Activated T-helper 1 cell treated with anti-CD3 and anti-CD28 coated beads, Interleukin-12 subunit alpha, Interleukin-12 subunit beta, Interleukin-2, Interleukin-4 antibody, amounts not matched to agents 30 ng/mL and 10 ng/mL and 1 ng/mL, durations not matched to agents 14 hours and 24 hours and 36 hours (primary cell): Measurements from ENCODE around the gene ZNF346. TPM values are rescaled to one million over a fixed set of nuclear protein-coding genes. Genes with fewer than 3 reads are reported as not detected.

Experiments
- DNase-seq: peaks from one replicate; pipeline ENCODE4 v3.0.0; 2021; ENCODE audit warnings: low spot score
- H3K27ac Mint-ChIP-seq: one replicate; pipeline ENCODE4 v1.8.0; 2021; ENCODE audit warnings: mild to moderate bottlenecking, mixed read lengths
- H3K27me3 Mint-ChIP-seq: one replicate; pipeline ENCODE4 v1.8.0; 2022; ENCODE audit warnings: mild to moderate bottlenecking, moderate library complexity, mixed read lengths; ENCODE audit not compliant: insufficient read depth
- H3K36me3 Mint-ChIP-seq: one replicate; pipeline ENCODE4 v1.8.0; 2021; ENCODE audit warnings: low read depth, mixed read lengths
- H3K4me1 Mint-ChIP-seq: one replicate; pipeline ENCODE4 v1.8.0; 2021; ENCODE audit warnings: low read depth, mixed read lengths
- H3K4me3 Mint-ChIP-seq: one replicate; pipeline ENCODE4 v1.8.0; 2021; ENCODE audit warnings: mild to moderate bottlenecking, moderate library complexity, mixed read lengths
- H3K9me3 Mint-ChIP-seq: one replicate; pipeline ENCODE4 v1.8.0; 2021; ENCODE audit warnings: mixed read lengths
- intact Hi-C: fragments of 100-400 bp; cut with micrococcal nuclease; formaldehyde crosslinking; loops from one replicate; pipeline ENCODE4 v1.15.1; 2024
- total RNA-seq: library from RNA; stranded (reverse); gene quantifications from 2 replicates; pipeline ENCODE4 v1.2.3, GENCODE V29; 2022

The ZNF346 gene
- total RNA-seq, 1 donor from 2014 or later, result 32.9 TPM

DNA sequence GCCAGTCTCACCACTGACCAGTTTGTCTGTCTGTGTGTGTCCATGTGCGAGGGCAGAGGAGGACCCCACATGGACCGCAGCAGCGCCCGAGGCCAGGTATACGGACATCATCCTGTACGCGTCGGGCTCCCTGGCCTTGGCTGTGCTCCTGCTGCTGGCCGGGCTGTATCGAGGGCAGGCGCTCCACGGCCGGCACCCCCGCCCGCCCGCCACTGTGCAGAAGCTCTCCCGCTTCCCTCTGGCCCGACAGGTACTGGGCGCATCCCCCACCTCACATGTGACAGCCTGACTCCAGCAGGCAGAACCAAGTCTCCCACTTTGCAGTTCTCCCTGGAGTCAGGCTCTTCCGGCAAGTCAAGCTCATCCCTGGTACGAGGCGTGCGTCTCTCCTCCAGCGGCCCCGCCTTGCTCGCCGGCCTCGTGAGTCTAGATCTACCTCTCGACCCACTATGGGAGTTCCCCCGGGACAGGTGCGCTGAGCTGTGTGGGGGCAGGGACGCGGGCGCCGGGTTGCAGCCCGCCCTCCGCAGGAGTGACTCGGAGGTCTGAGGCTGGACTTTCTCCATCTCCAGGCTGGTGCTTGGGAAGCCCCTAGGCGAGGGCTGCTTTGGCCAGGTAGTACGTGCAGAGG is 70.7 kb downstream of the ZNF346 start:
- Mint-ChIP-seq H3K27me3 (peaks cover 10% of the 10 kb centered on the region), H3K4me1 (no peaks in the 10 kb centered on the region), H3K36me3 (no peaks in the 10 kb centered on the region), H3K9me3 (no peaks in the 10 kb centered on the region), H3K27ac (no peak overlapping the region), H3K4me3 (no peak overlapping the region)
- intact Hi-C loops, result no loop called here
- DNase-seq, result no peak

DNA sequence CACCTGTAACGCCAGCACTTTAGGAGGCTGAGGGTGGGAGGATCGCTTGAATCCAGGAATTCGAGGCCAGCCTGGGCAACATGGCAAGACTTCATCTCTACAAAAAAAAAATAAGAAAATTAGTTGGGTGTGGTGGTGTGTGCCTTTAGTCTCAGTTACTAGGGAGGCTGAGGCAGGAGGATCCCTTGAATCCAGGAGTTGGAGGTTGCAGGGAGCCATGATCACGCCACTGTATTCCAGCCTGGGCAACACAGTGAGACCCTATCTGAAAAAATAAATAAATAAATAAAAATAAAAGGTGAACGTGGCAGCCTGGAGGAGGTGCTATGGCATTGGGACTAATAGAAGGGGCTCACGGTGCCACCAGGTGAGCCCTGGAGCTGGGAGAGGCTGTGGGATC is 71.3 kb downstream of the ZNF346 start:
- Mint-ChIP-seq H3K9me3 (no peaks in the 10 kb centered on the region), H3K36me3 (no peaks in the 10 kb centered on the region), H3K27me3 (peaks cover 5% of the 10 kb centered on the region), H3K4me1 (no peaks in the 10 kb centered on the region), H3K4me3 (no peak overlapping the region), H3K27ac (no peak overlapping the region)
- intact Hi-C loops, result no loop called here
- no peak for DNase-seq

DNA sequence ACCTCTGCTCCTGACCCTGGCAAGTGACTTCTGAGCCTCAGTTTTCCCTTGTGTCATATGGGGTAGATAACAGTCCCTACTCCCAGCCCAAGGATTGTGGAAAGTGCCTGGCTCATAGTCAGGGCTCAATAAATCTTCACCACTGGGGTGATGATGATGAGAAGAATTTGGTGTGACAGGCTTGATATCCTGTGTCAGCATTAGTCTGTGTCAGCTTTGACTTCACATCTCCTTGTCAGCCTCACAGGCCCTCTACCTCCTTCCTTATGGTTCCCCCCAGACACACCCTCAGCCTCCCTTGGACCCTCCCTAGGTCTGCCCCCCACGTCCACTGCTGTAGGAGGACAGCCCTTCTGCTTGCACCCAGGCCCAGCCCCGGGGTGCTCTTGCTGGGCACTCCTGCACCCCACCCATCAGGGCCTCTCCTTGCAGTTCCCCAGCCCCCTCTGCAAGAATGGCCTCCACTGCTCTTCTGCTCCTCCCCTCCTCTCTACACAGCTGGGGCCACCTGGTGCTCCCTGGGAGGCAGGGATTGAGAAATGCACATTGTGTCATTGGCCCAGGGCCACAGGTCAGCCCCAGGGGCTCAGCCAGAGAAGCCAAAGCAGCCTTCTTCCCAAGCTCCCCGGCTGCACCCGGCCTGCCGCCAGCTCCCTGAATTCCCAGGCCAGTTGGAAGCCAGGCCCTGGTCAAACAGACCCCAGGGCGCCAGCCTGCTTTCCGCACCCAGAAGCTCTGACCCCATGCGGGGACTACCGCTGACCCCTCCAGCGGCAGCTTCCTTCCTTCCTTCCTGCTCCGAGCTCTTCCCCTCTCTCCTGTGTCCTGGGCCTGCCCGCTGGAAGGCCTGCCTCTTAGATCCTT is 72.0 kb downstream of the ZNF346 start:
- Mint-ChIP-seq H3K36me3 (no peaks in the 10 kb centered on the region), H3K27me3 (peaks cover 2% of the 10 kb centered on the region), H3K27ac (no peak overlapping the region), H3K9me3 (no peaks in the 10 kb centered on the region), H3K4me1 (no peaks in the 10 kb centered on the region), H3K4me3 (no peak overlapping the region)
- DNase-seq, result no peak
- intact Hi-C loops, result no loop called here

DNA sequence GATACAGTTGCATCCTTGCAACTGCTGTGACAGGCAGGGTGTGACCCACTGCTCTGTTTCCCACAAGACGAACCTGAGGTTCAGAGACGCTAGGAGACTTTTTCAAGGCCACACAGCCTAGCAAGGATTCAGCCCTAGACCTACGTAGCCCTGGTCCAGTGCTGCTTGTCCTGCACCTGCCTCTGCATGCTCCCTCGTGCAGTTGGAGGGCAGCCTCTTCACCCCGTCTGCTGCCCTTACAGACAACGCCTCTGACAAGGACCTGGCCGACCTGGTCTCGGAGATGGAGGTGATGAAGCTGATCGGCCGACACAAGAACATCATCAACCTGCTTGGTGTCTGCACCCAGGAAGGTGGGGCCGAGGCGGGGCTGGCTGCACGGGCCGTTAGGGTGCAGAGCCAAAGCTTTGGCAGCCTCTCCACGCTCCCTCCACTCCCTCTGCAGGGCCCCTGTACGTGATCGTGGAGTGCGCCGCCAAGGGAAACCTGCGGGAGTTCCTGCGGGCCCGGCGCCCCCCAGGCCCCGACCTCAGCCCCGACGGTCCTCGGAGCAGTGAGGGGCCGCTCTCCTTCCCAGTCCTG is 72.7 kb downstream of the ZNF346 start:
- intact Hi-C loops, result no loop called here
- H3K9me3 Mint-ChIP-seq, result no peaks in the 10 kb centered on the region
- no peak for DNase-seq
- H3K27ac Mint-ChIP-seq, result no peak overlapping the region
- H3K4me3 Mint-ChIP-seq, result no peak overlapping the region
- no peaks in the 10 kb centered on the region for H3K27me3 Mint-ChIP-seq
- no peaks in the 10 kb centered on the region for H3K4me1 Mint-ChIP-seq
- H3K36me3 Mint-ChIP-seq, result no peaks in the 10 kb centered on the region

DNA sequence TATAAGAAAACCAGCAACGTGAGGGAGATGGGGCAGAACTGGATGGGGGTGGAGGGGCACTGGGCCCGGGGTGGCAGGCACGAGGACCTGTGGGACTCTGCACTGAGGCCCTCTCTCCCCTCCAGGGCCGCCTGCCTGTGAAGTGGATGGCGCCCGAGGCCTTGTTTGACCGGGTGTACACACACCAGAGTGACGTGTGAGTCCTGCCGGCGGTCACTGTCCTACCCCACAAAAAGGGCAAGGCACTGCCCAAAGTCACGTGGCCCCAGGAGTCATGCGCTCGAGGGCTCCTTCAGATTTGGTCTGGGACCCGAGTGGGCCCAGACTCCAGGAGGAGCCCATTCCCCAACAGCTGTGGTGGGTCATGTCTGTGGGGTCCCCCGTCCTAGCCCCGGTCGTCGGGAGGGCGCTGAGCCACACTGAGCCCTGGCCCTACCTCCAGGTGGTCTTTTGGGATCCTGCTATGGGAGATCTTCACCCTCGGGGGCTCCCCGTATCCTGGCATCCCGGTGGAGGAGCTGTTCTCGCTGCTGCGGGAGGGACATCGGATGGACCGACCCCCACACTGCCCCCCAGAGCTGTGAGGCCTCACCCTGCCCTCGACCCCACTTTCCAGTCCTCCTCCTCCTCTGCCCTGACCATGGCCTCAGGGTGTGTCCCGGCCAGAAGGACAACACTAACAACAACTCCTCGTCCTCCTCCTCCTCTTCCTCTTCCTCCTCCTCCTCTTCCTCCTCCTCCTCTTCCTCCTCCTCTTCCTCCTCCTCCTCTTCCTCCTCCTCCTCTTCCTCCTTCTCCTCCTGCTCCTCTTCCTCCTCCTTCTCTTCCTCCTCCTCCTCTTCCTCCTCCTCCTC is 73.9 kb downstream of the ZNF346 start:
- Mint-ChIP-seq H3K4me1 (no peaks in the 10 kb centered on the region), H3K4me3 (no peak overlapping the region), H3K27ac (no peak overlapping the region), H3K36me3 (no peaks in the 10 kb centered on the region), H3K27me3 (no peaks in the 10 kb centered on the region), H3K9me3 (no peaks in the 10 kb centered on the region)
- DNase-seq, result no peak
- intact Hi-C loops, result no loop called here

DNA sequence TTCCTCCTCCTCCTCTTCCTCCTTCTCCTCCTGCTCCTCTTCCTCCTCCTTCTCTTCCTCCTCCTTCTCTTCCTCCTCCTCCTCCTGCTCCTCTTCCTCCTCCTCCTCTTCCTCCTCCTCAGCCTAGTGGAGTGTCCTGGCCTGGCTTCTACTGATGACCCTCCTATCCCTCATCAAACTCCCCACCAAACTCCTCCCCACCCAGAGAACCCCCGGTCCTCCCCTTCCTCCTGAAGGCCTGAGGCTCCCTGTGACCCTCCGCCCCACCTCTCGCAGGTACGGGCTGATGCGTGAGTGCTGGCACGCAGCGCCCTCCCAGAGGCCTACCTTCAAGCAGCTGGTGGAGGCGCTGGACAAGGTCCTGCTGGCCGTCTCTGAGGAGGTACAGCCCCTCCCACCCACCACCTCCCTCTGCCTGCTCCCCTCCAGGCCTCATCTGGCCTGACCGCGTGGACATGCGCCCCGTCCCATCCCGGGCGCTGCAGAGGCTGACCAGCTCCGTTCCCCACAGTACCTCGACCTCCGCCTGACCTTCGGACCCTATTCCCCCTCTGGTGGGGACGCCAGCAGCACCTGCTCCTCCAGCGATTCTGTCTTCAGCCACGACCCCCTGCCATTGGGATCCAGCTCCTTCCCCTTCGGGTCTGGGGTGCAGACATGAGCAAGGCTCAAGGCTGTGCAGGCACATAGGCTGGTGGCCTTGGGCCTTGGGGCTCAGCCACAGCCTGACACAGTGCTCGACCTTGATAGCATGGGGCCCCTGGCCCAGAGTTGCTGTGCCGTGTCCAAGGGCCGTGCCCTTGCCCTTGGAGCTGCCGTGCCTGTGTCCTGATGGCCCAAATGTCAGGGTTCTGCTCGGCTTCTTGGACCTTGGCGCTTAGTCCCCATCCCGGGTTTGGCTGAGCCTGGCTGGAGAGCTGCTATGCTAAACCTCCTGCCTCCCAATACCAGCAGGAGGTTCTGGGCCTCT is 74.8 kb downstream of the ZNF346 start:
- intact Hi-C loops, result no loop called here
- no peak for DNase-seq
- Mint-ChIP-seq H3K27me3 (no peaks in the 10 kb centered on the region), H3K9me3 (no peaks in the 10 kb centered on the region), H3K4me1 (no peaks in the 10 kb centered on the region), H3K27ac (no peak overlapping the region), H3K4me3 (no peak overlapping the region), H3K36me3 (no peaks in the 10 kb centered on the region)

DNA sequence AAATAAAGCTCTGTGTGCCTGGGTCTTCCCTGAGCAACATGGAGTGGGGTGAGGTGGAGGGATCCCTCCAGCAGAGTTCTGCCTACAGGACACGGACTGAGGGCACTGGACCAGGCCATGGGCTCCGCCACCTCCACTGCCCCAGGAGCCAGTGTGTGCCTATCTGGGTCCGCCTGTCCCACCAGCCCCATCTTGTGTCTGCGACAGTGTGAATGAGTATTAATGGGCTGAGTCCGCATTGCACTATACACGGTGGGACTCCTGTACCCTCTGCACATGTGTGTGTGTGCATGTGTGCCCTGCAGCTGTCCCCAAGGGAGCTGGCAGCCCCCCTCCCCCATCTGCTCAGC is 75.6 kb downstream of the ZNF346 start:
- no peak for DNase-seq

DNA sequence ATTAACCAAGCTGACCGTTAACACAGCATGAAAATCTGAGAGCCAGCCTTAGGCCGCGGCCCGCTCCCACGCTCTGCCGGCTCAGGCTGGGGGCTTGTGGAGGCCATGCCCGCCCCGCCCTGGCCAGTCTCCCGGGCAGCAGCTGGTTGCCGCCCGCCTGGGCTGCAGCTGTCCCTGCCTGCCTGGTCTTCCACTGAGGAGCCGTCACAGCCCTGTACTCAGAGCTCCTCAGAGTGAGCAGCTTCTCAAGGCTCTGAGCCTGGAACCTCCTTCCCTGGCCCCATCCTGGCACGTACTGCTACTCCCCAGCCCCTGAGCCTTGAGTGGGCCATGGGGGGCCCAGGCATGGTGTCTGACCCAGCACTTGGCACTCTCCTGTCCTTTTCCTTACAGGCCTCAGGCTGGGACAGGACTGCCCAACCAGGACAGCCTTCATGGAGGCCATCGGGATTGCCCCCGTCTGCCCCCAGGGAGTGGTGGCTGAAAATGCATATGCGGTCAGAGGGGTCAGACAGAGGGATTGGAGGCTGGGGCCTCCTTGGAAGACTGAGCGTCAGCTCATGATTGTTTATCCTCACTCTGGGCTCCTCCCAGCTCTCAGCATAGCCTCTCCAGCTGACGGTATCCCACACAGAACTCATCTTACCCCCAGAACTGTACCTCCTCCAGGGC is 76.1 kb downstream of the ZNF346 start:
- no peak for DNase-seq
- no peaks in the 10 kb centered on the region for H3K36me3 Mint-ChIP-seq
- H3K9me3 Mint-ChIP-seq, result no peaks in the 10 kb centered on the region
- no peak overlapping the region for H3K4me3 Mint-ChIP-seq
- no peak overlapping the region for H3K27ac Mint-ChIP-seq
- intact Hi-C loops, result no loop called here
- H3K4me1 Mint-ChIP-seq, result no peaks in the 10 kb centered on the region
- H3K27me3 Mint-ChIP-seq, result peaks cover 2% of the 10 kb centered on the region

More for the DNA sequence above, 75.6 kb downstream of the ZNF346 start:
- intact Hi-C loops, result no loop called here
- H3K9me3 Mint-ChIP-seq, result no peaks in the 10 kb centered on the region
- no peaks in the 10 kb centered on the region for H3K27me3 Mint-ChIP-seq
- no peaks in the 10 kb centered on the region for H3K36me3 Mint-ChIP-seq
- no peaks in the 10 kb centered on the region for H3K4me1 Mint-ChIP-seq
- H3K27ac Mint-ChIP-seq, result no peak overlapping the region
- no peak overlapping the region for H3K4me3 Mint-ChIP-seq

DNA sequence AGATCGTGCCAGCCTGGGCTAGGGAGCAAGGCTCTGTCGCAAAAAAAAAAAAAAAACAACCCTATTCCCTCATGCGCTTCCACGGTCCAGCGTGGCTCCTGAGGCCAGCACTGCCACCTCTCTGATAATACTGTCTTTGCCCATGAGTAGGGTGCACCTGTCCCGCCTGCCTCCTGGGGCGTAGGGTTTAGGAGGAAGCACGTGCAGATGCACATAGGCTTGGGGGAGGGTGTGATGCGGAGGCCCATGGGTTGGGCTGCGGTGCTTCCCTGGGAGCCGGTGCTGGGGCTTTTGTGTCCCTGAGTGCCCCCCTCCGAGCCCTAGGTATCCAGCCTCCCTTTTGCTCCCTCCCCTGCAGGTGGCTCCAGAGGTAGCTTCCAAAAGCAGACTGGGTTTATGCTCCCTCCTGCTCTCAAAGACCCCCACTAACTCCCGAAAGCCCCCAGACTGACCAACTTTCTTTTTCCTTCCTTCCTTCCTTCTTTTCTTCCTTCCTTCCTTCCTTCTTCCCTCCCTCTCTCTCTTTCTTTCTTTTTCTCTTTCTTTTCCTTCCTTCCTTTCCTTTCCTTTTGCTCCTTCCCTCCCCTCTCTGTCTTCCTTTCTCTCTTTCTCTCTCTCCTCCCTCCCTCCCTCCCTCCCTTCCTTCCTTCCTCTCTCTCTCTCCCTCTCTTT is 77.1 kb downstream of the ZNF346 start:
- H3K27me3 Mint-ChIP-seq, result peaks cover 6% of the 10 kb centered on the region
- no peak for DNase-seq
- no peaks in the 10 kb centered on the region for H3K4me1 Mint-ChIP-seq
- H3K36me3 Mint-ChIP-seq, result no peaks in the 10 kb centered on the region
- no peaks in the 10 kb centered on the region for H3K9me3 Mint-ChIP-seq
- no peak overlapping the region for H3K4me3 Mint-ChIP-seq
- H3K27ac Mint-ChIP-seq, result no peak overlapping the region
- intact Hi-C loops, result no loop called here

DNA sequence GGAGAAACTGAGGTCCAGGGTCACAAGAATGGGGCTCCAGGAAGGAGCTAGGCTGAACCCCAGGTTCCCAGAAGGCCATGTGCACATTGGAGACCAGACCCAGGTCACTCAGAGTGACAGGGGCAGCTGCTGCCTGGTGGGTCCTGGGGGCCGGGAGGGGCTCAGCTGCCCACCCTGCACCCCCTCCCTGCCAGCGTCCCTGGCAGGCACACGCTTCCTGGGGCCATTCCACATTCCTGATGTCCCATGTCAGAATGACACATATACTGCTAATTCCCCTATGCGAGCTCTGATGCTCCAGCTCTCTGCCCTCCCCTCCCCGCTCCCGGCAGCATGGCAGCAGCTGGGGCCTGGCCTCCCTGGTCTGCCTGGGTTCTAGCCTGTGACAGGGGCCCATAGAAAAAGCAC is 78.2 kb downstream of the ZNF346 start:
- intact Hi-C loops, result no loop called here
- Mint-ChIP-seq H3K27me3 (peaks cover 6% of the 10 kb centered on the region), H3K4me3 (no peak overlapping the region), H3K27ac (no peak overlapping the region), H3K9me3 (no peaks in the 10 kb centered on the region), H3K36me3 (no peaks in the 10 kb centered on the region), H3K4me1 (no peaks in the 10 kb centered on the region)
- no peak for DNase-seq

DNA sequence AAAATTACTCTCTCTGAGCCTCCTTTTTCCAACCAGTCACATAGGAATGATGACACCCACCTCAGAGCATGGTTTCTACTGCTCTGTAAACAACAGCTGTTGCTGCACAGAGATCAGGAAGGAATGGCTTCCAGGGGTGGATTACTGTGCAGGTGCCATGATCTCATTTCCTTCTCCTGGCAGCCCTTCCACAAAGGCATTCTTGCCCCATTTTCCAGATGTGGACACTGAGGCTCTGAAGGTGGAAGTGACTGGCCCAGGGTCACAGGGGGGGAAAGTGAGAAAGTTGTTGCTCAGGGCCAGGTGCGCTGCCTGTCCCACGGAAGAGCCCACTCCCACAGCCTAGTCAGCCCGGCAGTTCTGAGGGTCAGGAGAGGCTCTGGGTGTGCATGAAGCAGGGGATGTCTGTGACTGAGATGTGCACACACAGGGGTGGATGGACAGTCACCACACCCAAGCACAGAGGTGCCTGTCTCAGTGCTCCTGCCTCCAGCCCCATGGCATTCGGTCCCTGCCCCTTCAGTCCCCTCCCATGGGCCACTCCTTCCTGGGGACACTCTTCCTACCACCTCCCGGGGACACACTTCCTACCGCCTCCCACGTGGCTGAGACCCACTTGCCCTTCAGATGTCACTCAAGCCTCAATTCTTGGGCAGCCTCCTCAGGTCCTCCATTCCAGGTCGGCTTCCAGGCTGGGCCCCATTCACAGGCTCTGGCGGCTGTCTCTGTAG is 81.2 kb downstream of the ZNF346 start:
- Mint-ChIP-seq H3K36me3 (no peaks in the 10 kb centered on the region), H3K27ac (no peak overlapping the region), H3K4me3 (no peak overlapping the region), H3K27me3 (peaks cover 6% of the 10 kb centered on the region), H3K9me3 (no peaks in the 10 kb centered on the region), H3K4me1 (no peaks in the 10 kb centered on the region)
- DNase-seq, result no peak
- intact Hi-C loops, result no loop called here
